ENCODE data around the gene DUS2. TPM values are rescaled to one million over a fixed set of nuclear protein-coding genes. Genes with fewer than 3 reads are reported as not detected.

Gene DUS2
- total RNA-seq, 1 experiment from 2014 or later: 27.9 TPM

- TF ChIP-seq PRDM15 (CRISPR knock-in tag; IDR thresholded peaks at IDR 0.05) (no peak), AFF4 (CRISPR knock-in tag; IDR thresholded peaks at IDR 0.05; ENCODE audit: borderline replicate concordance) (no peak), ATF1 (CRISPR knock-in tag; IDR thresholded peaks at IDR 0.05) (no peak), SOX15 (CRISPR knock-in tag; IDR thresholded peaks at IDR 0.05) (no peak), ETV6 (CRISPR knock-in tag; IDR thresholded peaks at IDR 0.05) (no peak), PREB (CRISPR knock-in tag; IDR thresholded peaks at IDR 0.05; ENCODE audit: borderline replicate concordance) (no peak), EMX1 (CRISPR knock-in tag; IDR thresholded peaks at IDR 0.05) (no peak)
- TF ChIP-seq, protein P1, sequence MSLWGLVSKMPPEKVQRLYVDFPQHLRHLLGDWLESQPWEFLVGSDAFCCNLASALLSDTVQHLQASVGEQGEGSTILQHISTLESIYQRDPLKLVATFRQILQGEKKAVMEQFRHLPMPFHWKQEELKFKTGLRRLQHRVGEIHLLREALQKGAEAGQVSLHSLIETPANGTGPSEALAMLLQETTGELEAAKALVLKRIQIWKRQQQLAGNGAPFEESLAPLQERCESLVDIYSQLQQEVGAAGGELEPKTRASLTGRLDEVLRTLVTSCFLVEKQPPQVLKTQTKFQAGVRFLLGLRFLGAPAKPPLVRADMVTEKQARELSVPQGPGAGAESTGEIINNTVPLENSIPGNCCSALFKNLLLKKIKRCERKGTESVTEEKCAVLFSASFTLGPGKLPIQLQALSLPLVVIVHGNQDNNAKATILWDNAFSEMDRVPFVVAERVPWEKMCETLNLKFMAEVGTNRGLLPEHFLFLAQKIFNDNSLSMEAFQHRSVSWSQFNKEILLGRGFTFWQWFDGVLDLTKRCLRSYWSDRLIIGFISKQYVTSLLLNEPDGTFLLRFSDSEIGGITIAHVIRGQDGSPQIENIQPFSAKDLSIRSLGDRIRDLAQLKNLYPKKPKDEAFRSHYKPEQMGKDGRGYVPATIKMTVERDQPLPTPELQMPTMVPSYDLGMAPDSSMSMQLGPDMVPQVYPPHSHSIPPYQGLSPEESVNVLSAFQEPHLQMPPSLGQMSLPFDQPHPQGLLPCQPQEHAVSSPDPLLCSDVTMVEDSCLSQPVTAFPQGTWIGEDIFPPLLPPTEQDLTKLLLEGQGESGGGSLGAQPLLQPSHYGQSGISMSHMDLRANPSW (CRISPR knock-in tag; conservative IDR thresholded peaks at IDR 0.05; ENCODE audit: low read depth): no peak
- TF ChIP-seq, protein P2, sequence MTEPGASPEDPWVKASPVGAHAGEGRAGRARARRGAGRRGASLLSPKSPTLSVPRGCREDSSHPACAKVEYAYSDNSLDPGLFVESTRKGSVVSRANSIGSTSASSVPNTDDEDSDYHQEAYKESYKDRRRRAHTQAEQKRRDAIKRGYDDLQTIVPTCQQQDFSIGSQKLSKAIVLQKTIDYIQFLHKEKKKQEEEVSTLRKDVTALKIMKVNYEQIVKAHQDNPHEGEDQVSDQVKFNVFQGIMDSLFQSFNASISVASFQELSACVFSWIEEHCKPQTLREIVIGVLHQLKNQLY (CRISPR knock-in tag; IDR thresholded peaks at IDR 0.05): no peak
Measured at GRCh38 chr16:68071518-68071901, 48.4 kb downstream of the DUS2 start (continued).

GRCh38 chr16:68072038-68072695 is 49.1 kb downstream of the DUS2 start:
- Mint-ChIP-seq H3K9me3 (no peaks in the 10 kb centered on the region), H3K27me3 (ENCODE audit: low read depth) (no peaks in the 10 kb centered on the region), H3K4me3 (no peak overlapping the region), H3K4me1 (no peaks in the 10 kb centered on the region), H3K36me3 (peaks cover 41% of the 10 kb centered on the region), H3K27ac (no peak overlapping the region)
- POLR2A ChIA-PET: no interaction called here
- DNase-seq (ENCODE audit: low spot score) (no peak), ATAC-seq (no peak)
- CTCF ChIA-PET: interaction anchor here (1.2 to 2.6 kb wide), 2 partner anchors 13 to 256 kb away, joined by 3 to 10 read pairs; partner anchors contain the start of gene NFATC3
- TF ChIP-seq ZSCAN18 (CRISPR knock-in tag; IDR thresholded peaks at IDR 0.05) (no peak), ZNF281 (CRISPR knock-in tag; IDR thresholded peaks at IDR 0.05) (no peak), E2F5 (CRISPR knock-in tag; IDR thresholded peaks at IDR 0.05) (no peak), NFATC4 (CRISPR knock-in tag; IDR thresholded peaks at IDR 0.05) (no peak), ZNF317 (CRISPR knock-in tag; IDR thresholded peaks at IDR 0.05; ENCODE audit: borderline replicate concordance, low read depth) (no peak), GRHL2 (CRISPR knock-in tag; IDR thresholded peaks at IDR 0.05; ENCODE audit: insufficient replicate concordance, severe bottlenecking) (no peak)
- TF ChIP-seq, protein P3, sequence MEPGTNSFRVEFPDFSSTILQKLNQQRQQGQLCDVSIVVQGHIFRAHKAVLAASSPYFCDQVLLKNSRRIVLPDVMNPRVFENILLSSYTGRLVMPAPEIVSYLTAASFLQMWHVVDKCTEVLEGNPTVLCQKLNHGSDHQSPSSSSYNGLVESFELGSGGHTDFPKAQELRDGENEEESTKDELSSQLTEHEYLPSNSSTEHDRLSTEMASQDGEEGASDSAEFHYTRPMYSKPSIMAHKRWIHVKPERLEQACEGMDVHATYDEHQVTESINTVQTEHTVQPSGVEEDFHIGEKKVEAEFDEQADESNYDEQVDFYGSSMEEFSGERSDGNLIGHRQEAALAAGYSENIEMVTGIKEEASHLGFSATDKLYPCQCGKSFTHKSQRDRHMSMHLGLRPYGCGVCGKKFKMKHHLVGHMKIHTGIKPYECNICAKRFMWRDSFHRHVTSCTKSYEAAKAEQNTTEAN (CRISPR knock-in tag; IDR thresholded peaks at IDR 0.05): no peak
